ENCODE results near the gene SIRT6. TPM values are rescaled to one million over a fixed set of nuclear protein-coding genes. Genes with fewer than 3 reads are reported as not detected.
A peak's percentile ranks its signal among the peaks of the same experiment; 100 is the strongest.

SIRT6 gene
- total RNA-seq, 4 donors from 2014 or later, result 10.0 to 35.0 (median 27.1) TPM

- WGBS, 2 donors (ENCODE audit: low coverage in 1 of 2), result no CpG with 5 or more reads among the region's 33 CpGs
- ATAC-seq, result no peak
- H3K4me3 ChIP-seq, result no peak overlapping the region
These were observed 17.4 kb upstream of the SIRT6 start for GRCh38 chr19:4199699-4200293.

DNA sequence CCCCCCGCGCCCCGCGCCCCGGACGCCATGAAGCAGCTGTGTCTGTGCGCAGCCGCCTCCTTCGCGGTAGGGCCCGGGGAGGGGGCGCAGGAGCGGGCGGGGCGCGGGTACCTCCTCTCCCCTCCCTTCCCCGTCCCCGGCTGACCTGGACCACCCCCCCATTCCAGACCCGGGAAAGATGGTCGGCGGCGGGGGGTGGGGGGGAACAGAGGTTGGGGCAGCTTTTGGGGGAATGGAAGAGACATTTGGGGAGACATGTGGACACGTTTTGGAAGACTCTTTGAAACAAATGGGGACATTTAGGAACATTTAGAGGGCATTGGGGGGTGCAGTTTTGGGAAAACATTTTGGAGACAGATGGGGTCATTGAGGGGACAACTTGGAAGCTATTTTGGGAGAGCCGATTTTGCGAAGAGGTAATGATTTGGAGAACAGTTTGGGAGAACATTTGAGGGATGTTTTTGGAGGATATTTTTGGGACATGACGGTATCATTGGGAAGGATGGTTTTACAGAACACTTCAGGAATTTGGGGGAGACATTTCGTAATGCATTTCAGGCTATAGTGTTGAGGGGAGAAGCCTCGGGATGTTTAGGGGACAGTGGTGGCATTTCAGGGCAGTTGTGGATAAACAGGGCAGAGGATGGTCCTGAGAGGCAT, 16.2 kb upstream of the SIRT6 start:
- no peak for ATAC-seq
- Histone ChIP-seq H3K9me3 (no peaks in the 10 kb centered on the region), H3K27me3 (peaks cover 76% of the 10 kb centered on the region), H3K4me1 (peaks cover 0 to 10% (median 0%) of the 10 kb centered on the region in 3 donors), H3K27ac (no peak overlapping the region), H3K4me3 (peak overlapping the region in 1 of 2 donors; percentile 14), H3K36me3 (no peaks in the 10 kb centered on the region)
- 7 to 11% methylated on average over 6 of the region's 28 CpGs for WGBS, 2 donors (ENCODE audit: low coverage in 1 of 2)
- TF ChIP-seq, protein P1, sequence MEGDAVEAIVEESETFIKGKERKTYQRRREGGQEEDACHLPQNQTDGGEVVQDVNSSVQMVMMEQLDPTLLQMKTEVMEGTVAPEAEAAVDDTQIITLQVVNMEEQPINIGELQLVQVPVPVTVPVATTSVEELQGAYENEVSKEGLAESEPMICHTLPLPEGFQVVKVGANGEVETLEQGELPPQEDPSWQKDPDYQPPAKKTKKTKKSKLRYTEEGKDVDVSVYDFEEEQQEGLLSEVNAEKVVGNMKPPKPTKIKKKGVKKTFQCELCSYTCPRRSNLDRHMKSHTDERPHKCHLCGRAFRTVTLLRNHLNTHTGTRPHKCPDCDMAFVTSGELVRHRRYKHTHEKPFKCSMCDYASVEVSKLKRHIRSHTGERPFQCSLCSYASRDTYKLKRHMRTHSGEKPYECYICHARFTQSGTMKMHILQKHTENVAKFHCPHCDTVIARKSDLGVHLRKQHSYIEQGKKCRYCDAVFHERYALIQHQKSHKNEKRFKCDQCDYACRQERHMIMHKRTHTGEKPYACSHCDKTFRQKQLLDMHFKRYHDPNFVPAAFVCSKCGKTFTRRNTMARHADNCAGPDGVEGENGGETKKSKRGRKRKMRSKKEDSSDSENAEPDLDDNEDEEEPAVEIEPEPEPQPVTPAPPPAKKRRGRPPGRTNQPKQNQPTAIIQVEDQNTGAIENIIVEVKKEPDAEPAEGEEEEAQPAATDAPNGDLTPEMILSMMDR (IDR thresholded peaks at IDR 0.05), result no peak
- no peak for TF ChIP-seq POLR2A (IDR thresholded peaks at IDR 0.05)
- no peak for TF ChIP-seq EP300 (IDR thresholded peaks at IDR 0.05)
- no peak for TF ChIP-seq POLR2AphosphoS5 (IDR thresholded peaks at IDR 0.05)

More at GRCh38 chr19:4199699-4200293, 17.4 kb upstream of the SIRT6 start:
- H3K4me1 ChIP-seq, result peaks cover 0 to 16% (median 0%) of the 10 kb centered on the region in 3 donors
- TF ChIP-seq POLR2AphosphoS5 (IDR thresholded peaks at IDR 0.05) (no peak), EP300 (IDR thresholded peaks at IDR 0.05) (no peak), POLR2A (IDR thresholded peaks at IDR 0.05) (no peak)
- TF ChIP-seq, protein P1 (IDR thresholded peaks at IDR 0.05), result no peak
- H3K9me3 ChIP-seq, result no peaks in the 10 kb centered on the region
- peaks cover 64% of the 10 kb centered on the region for H3K27me3 ChIP-seq
- H3K36me3 ChIP-seq, result no peaks in the 10 kb centered on the region
- no peak overlapping the region for H3K27ac ChIP-seq

GRCh38 chr19:4197625-4198466, 15.5 kb upstream of the SIRT6 start:
- WGBS, 2 donors (ENCODE audit: low coverage in 1 of 2), result 23 to 28% methylated on average over 30 to 36 of the region's 70 CpGs
- Histone ChIP-seq H3K9me3 (no peaks in the 10 kb centered on the region), H3K36me3 (no peaks in the 10 kb centered on the region), H3K4me3 (peak overlapping the region in 1 of 2 donors; percentile 14), H3K27ac (no peak overlapping the region), H3K4me1 (peaks cover 0 to 10% (median 0%) of the 10 kb centered on the region in 3 donors), H3K27me3 (peaks cover 83% of the 10 kb centered on the region)
- TF ChIP-seq, protein P1 (IDR thresholded peaks at IDR 0.05), result no peak
- no peak for TF ChIP-seq POLR2A (IDR thresholded peaks at IDR 0.05)
- TF ChIP-seq POLR2AphosphoS5 (IDR thresholded peaks at IDR 0.05), result no peak
- no peak for TF ChIP-seq EP300 (IDR thresholded peaks at IDR 0.05)
- ATAC-seq, result no peak

DNA sequence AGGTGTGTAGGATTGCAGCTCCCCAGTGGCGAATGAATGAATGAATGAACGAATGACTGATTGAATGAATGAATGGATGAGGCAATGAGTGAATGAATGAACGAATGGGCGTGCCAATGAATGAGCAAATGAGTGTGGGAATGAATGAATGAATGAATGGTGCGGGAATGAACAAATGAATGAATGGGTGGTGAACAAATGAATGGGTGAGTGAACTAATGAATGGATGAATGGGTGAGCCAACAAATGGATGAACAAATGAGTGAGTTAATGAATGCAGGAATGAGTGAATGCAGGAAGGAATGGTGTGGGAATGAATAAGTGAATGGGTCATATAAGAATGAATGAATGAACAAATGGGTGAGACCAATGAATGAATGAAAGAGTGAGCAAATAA, 14.9 kb upstream of the SIRT6 start:
- no peak for ATAC-seq
- Histone ChIP-seq H3K4me3 (no peak overlapping the region), H3K27ac (no peak overlapping the region), H3K9me3 (no peaks in the 10 kb centered on the region), H3K27me3 (peaks cover 90% of the 10 kb centered on the region), H3K4me1 (peaks cover 0 to 10% (median 0%) of the 10 kb centered on the region in 3 donors), H3K36me3 (no peaks in the 10 kb centered on the region)
- 84 to 90% methylated on average over 5 of the region's 5 CpGs for WGBS, 2 donors (ENCODE audit: low coverage in 1 of 2)
- TF ChIP-seq, protein P1 (IDR thresholded peaks at IDR 0.05), result no peak
- TF ChIP-seq POLR2AphosphoS5 (IDR thresholded peaks at IDR 0.05) (no peak), EP300 (IDR thresholded peaks at IDR 0.05) (no peak), POLR2A (IDR thresholded peaks at IDR 0.05) (no peak)

Data from gastroesophageal sphincter (tissue), 4 donors.